Thyroid gland (tissue), 4 donors: ENCODE measurements around the gene CCDC117.

Experiments
- CTCF ChIP-seq, 6 experiments: fragments of 200-600 bp in 3 of 6; fragments of 450-650 bp in 3 of 6; sonication (generic) in 3 of 6; IDR thresholded peaks; one replicate each; pipeline ENCODE4 v1.5.1; 2016 to 2019; ENCODE audit warnings: antibody characterized with exemption in 6 of 6, mild to moderate bottlenecking in 2 of 6, inconsistent platforms in 1 of 6, moderate library complexity in 1 of 6
- POLR2A ChIP-seq, 2 donors: fragments of 450-650 bp; IDR thresholded peaks; one replicate each; pipeline ENCODE4 v1.6.1; 2017; ENCODE audit warnings: antibody characterized with exemption in 2 of 2, mild to moderate bottlenecking in 2 of 2, moderate library complexity in 1 of 2

DNA sequence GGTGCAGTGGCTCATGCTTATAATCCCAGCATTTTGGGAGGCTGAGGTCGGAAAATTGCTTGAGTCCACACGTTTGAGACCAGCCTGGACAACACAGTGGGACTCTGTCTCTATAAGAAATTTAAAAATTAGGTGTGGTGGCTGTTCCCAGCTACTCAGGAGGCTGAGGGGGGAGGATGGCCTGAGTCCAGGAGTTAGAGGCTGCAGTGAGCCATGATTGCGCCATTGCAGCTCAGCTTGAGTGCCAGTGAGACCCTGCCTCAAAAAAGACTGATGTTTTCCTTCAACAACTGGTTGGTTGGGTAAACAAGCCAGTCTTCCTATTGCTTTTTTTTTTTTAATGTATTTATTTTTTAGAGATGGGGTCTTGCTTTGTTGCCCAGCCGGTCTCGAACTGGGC is 18.6 kb downstream of the CCDC117 start:
- TF ChIP-seq CTCF (IDR thresholded peaks at IDR 0.05): no peak
- TF ChIP-seq POLR2A (IDR thresholded peaks at IDR 0.05): no peak
